ENCODE data around the gene POLG2. TPM values are rescaled to one million over a fixed set of nuclear protein-coding genes. Genes with fewer than 3 reads are reported as not detected.
A peak's percentile ranks its signal among the peaks of the same experiment; 100 is the strongest.
"Not testable (repeated sequence)": the region's sequence is repeated elsewhere in the genome, so short reads cannot be mapped to it uniquely, and the experiment has no call there.

The POLG2 gene
- total RNA-seq, 1 donor from 2014 or later: 12.0 TPM

DNA sequence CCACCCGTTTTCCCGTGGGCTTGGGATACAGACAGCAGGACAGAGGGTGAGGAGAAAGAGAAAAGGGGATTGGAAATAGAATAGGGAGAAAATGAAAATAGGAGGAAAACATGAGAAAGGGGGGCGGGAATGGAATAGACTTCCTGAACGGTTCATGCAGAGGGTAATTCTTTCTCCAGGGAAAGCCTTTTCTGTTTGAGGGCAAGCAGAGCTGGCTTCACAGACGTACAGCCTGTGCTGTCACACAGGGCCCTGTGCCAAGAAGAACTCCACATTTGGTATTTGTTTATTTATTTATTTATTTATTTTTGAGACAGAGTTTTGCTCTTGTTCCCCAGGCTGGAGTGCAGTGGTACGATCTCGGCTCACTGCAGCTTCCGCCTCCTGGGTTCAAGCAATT, 35.9 kb downstream of the POLG2 start:
- TF ChIP-seq, protein P1, sequence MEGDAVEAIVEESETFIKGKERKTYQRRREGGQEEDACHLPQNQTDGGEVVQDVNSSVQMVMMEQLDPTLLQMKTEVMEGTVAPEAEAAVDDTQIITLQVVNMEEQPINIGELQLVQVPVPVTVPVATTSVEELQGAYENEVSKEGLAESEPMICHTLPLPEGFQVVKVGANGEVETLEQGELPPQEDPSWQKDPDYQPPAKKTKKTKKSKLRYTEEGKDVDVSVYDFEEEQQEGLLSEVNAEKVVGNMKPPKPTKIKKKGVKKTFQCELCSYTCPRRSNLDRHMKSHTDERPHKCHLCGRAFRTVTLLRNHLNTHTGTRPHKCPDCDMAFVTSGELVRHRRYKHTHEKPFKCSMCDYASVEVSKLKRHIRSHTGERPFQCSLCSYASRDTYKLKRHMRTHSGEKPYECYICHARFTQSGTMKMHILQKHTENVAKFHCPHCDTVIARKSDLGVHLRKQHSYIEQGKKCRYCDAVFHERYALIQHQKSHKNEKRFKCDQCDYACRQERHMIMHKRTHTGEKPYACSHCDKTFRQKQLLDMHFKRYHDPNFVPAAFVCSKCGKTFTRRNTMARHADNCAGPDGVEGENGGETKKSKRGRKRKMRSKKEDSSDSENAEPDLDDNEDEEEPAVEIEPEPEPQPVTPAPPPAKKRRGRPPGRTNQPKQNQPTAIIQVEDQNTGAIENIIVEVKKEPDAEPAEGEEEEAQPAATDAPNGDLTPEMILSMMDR (IDR thresholded peaks at IDR 0.05): no peak
- intact Hi-C loops (cut with DNase I): no loop called here
- ATAC-seq: no peak
- Histone ChIP-seq H3K4me1 (peaks cover 14% of the 10 kb centered on the region), H3K36me3 (peaks cover 6% of the 10 kb centered on the region), H3K27ac (no peak overlapping the region), H3K9me3 (no peaks in the 10 kb centered on the region), H3K4me3 (no peak overlapping the region), H3K27me3 (ENCODE audit: low read depth) (no peaks in the 10 kb centered on the region)
- no peak for DNase-seq

DNA sequence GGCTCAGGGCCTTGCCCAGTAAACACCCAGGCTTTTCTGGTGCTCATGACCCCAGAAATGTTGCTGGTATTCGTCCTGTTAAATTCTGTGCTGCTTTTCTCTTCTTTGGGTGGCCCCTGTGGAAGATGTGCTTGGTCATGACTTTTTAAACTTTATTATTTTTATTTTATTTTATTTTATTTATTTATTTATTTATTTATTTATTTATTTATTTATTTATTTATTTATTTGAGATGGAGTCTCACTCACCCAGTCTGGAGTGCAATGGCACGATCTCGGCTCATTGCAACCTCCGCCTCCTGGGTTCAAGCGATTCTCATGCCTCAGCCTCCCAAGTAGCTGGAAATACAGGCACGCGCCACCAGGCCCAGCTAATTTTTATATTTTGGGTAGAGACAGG, 37.0 kb downstream of the POLG2 start:
- intact Hi-C loops (cut with DNase I); H3K27me3 ChIP-seq (ENCODE audit: low read depth); H3K36me3 ChIP-seq; ATAC-seq; H3K9me3 ChIP-seq; DNase-seq; H3K27ac ChIP-seq; H3K4me3 ChIP-seq: not testable (repeated sequence)
- peaks cover 16% of the 10 kb centered on the region for H3K4me1 ChIP-seq

DNA sequence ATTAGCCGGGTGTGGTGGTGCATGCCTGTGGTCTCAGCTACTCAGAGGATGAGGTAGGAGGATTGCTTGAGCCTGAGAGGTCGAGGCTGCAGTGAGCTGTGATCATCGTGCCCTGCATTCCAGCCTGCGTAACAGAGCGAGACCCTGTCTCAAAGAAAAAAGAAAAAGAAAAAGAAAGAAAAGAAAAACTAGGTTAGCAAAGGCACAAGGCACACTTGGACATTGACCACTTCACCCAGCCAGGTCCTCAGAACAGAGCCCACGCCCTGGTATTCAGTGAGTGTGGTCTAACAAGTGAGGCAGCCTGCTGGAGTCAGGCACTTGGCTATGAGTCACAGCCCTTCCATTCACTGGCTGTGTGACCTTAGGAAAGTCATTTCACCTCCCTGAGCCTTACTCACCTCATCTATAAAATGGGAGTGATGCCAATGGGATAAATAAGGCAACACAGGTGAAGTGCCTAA, 37.5 kb downstream of the POLG2 start:
- H3K4me1 ChIP-seq: peaks cover 16% of the 10 kb centered on the region
- H3K4me3 ChIP-seq: no peak overlapping the region
- no peaks in the 10 kb centered on the region for H3K9me3 ChIP-seq
- H3K27ac ChIP-seq: no peak overlapping the region
- no peaks in the 10 kb centered on the region for H3K27me3 ChIP-seq (ENCODE audit: low read depth)
- DNase-seq (no peak), ATAC-seq (peak; percentile 54 to 72)
- intact Hi-C loops (cut with DNase I): no loop called here
- TF ChIP-seq, protein P1 (IDR thresholded peaks at IDR 0.05): no peak
- H3K36me3 ChIP-seq: peaks cover 4% of the 10 kb centered on the region

DNA sequence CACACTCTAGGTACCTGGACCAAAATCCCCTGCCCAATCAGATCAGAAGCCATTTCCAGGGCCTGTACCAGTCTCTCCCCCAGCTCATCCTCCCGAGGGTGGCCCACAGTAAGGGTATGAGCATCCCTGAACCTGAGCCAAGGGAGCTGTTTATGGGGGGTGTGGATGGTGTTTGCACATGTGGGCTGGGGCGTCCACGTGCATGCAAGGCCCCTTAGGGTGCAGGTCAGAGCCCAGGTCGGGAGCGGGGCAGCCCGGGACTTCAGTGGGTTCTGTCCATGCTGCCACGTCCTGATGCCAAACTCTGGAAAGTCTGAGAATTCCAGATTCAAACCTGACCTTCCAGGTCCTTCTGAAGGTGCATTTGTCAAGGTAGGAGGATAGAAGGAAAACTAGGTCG, 38.1 kb downstream of the POLG2 start:
- intact Hi-C loops (cut with DNase I): no loop called here
- TF ChIP-seq, protein P1 (IDR thresholded peaks at IDR 0.05): no peak
- H3K9me3 ChIP-seq: no peaks in the 10 kb centered on the region
- DNase-seq (no peak), ATAC-seq (peak in 1 of 2 donors; percentile 18)
- no peak overlapping the region for H3K4me3 ChIP-seq
- H3K27me3 ChIP-seq (ENCODE audit: low read depth): no peaks in the 10 kb centered on the region
- peaks cover 4% of the 10 kb centered on the region for H3K36me3 ChIP-seq
- no peak overlapping the region for H3K27ac ChIP-seq
- peaks cover 16% of the 10 kb centered on the region for H3K4me1 ChIP-seq

DNA sequence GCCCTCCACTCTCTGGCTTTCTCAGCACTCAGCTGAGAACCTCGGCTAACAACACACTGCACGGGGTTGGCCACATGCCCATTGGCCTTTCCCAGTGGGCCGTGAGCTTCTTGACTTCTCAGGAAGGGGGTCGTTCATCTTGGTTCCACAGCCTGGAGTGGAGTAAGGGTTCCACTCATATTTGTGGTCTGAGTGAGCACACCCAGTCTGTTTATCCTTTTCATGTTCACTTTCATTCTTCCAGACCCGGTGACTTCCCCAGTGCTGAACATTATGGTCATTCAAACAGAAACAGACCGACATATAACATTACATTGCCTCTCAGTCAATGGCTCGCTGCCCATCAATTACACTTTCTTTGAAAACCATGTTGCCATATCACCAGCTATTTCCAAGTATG, 39.7 kb downstream of the POLG2 start:
- ATAC-seq: peak in 1 of 2 donors; percentile 42
- Histone ChIP-seq H3K27me3 (ENCODE audit: low read depth) (no peaks in the 10 kb centered on the region), H3K4me1 (peaks cover 16% of the 10 kb centered on the region), H3K9me3 (no peaks in the 10 kb centered on the region), H3K4me3 (no peak overlapping the region), H3K36me3 (peaks cover 4% of the 10 kb centered on the region), H3K27ac (no peak overlapping the region)
- no peak for DNase-seq
- TF ChIP-seq, protein P1 (IDR thresholded peaks at IDR 0.05): no peak
- intact Hi-C loops (cut with DNase I): no loop called here

DNA sequence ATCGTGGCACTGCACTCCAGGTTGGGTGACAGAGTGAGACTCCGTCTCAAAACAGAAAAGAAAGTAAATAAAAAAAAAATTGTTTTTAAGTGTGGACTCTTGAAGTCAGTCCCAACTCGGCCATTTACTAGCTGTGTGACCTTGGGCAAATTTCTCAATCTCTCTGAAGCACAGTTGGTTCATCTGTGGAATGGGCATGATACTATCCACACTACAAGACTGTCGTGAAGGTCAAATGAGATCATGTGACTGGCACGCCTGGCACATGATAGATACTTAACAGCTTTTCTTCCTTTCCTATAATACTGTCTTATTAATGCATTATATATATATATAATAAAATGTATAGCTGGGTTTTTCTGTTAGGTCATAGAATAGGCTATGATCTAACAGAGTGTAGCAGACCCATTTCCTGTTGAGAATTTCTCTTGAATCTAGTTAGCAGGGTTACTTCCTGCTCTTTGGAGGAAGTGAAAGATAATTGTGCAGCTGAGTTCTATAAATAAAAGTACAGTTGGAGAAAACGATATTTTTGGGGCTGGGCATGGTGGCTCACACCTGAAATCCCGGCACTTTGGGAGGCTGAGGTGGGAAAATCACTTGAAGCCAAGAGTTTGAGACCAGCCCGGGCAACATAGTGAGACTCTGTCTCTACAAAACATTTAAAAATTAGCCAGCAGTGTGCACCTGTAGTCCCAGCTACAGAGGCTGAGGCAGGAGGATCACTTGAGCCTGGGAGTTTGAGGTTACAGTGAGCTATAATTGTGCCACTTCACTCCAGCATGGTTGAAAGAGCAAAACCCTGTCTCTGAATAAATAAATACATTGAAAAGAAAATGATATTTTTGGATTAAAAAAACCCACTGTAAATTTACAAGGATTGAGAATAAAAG, 40.6 kb downstream of the POLG2 start:
- peak overlapping the region; percentile 32 for H3K27ac ChIP-seq

More for the DNA sequence above, 40.6 kb downstream of the POLG2 start:
- ATAC-seq (peak; percentile 41 to 54), DNase-seq (no peak)
- peaks cover 4% of the 10 kb centered on the region for H3K36me3 ChIP-seq
- intact Hi-C loops (cut with DNase I): no loop called here
- H3K9me3 ChIP-seq: no peaks in the 10 kb centered on the region
- TF ChIP-seq, protein P1 (IDR thresholded peaks at IDR 0.05): no peak
- H3K4me1 ChIP-seq: peaks cover 16% of the 10 kb centered on the region
- no peak overlapping the region for H3K4me3 ChIP-seq
- no peaks in the 10 kb centered on the region for H3K27me3 ChIP-seq (ENCODE audit: low read depth)
